DND-41 (cell line): ENCODE data around the gene SNX13.

Experiments used
- ATAC-seq: fragments of 200-7000 bp; cut with Tn5 transposase; 3 replicates; pipeline ENCODE4 v1.9.1; 2021; ENCODE audit warnings: low read depth; ENCODE audit not compliant: insufficient read depth
- DNase-seq: peaks from one replicate; pipeline ENCODE4 v3.0.0-alpha.2; 2020
- H2AFZ ChIP-seq: 2 replicates; pipeline ENCODE4 v1.6.0; 2012; ENCODE audit warnings: low read depth, low read length
- H3K27ac ChIP-seq: 2 replicates; pipeline ENCODE4 v1.5.1; 2012; ENCODE audit warnings: low read length, inconsistent platforms
- H3K27me3 ChIP-seq: fragments of 200-600 bp; sonication (generic); 2 replicates; pipeline ENCODE4 v1.6.0; 2012; ENCODE audit warnings: low read length, mild to moderate bottlenecking, inconsistent platforms; ENCODE audit not compliant: insufficient read depth, poor library complexity
- H3K36me3 ChIP-seq: 2 replicates; pipeline ENCODE4 v1.5.1; 2012; ENCODE audit warnings: low read length, inconsistent platforms; ENCODE audit not compliant: insufficient read depth
- H3K4me1 ChIP-seq: 2 replicates; pipeline ENCODE4 v1.5.1; 2012; ENCODE audit warnings: mild to moderate bottlenecking, low read length; ENCODE audit not compliant: insufficient read depth
- H3K4me2 ChIP-seq: 2 replicates; pipeline ENCODE4 v1.6.0; 2012; ENCODE audit warnings: mild to moderate bottlenecking, moderate library complexity, low read length, inconsistent platforms; ENCODE audit not compliant: insufficient read depth
- H3K4me3 ChIP-seq, 2 experiments: fragments of 200-600 bp in 1 of 2; shearing (Covaris generic) in 1 of 2; 2 replicates each; pipeline ENCODE4 v1.5.1; 2012 to 2016; ENCODE audit warnings: inconsistent platforms in 2 of 2, low read length in 2 of 2, mild to moderate bottlenecking in 2 of 2, low read depth in 1 of 2, moderate library complexity in 1 of 2
- H3K79me2 ChIP-seq: 2 replicates; pipeline ENCODE4 v1.6.0; 2012; ENCODE audit warnings: low read length, inconsistent platforms; ENCODE audit not compliant: insufficient read depth
- H3K9ac ChIP-seq: 2 replicates; pipeline ENCODE4 v1.6.0; 2012; ENCODE audit warnings: low read depth, mild to moderate bottlenecking, inconsistent platforms, low read length, moderate library complexity
- H3K9me3 ChIP-seq: 2 replicates; pipeline ENCODE4 v1.5.1; 2012; ENCODE audit warnings: low read length, moderate library complexity, mild to moderate bottlenecking, inconsistent platforms; ENCODE audit not compliant: insufficient read depth, severe bottlenecking
- H4K20me1 ChIP-seq: 2 replicates; pipeline ENCODE4 v1.6.0; 2012; ENCODE audit warnings: low read length; ENCODE audit not compliant: insufficient read depth
- EZH2 ChIP-seq: IDR thresholded peaks from 3 replicates; pipeline ENCODE4 v1.6.1; 2012; ENCODE audit warnings: borderline replicate concordance, low read depth, mild to moderate bottlenecking, moderate library complexity, low read length, inconsistent platforms; ENCODE audit not compliant: severe bottlenecking
- TF ChIP-seq, protein P1 (sequence below): IDR thresholded peaks from 2 replicates; pipeline ENCODE4 v1.5.1; 2012; ENCODE audit warnings: borderline replicate concordance, low read length, moderate library complexity, mild to moderate bottlenecking; ENCODE audit not compliant: poor library complexity, severe bottlenecking; ENCODE audit errors: extremely low read depth

SNX13 gene

DNA sequence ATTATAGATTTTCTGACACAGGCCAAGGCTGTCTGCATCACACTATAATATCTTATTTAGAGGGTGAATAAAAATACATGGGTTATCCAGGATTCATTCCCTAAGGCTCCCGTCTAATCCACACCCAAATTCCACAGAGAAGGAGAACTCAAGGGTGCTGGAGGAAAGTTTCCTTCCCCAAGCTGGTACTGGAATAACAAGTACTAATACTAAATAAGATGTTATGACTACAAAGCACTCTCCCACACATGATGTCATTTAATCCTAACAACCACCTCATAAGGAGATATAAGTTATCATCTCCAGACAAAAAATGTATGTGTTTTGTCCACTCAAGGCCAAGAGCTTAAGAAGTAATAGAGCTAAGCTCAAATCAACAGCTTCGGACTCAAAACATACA lies 53.0 kb downstream of the SNX13 start:
- Histone ChIP-seq H3K9me3 (no peaks in the 10 kb centered on the region), H3K27me3 (no peaks in the 10 kb centered on the region), H3K9ac (no peak overlapping the region), H3K4me3 (no peak overlapping the region), H3K27ac (no peak overlapping the region), H4K20me1 (no peaks in the 10 kb centered on the region), H3K79me2 (no peaks in the 10 kb centered on the region), H3K4me2 (no peak overlapping the region), H3K4me1 (no peaks in the 10 kb centered on the region), H2AFZ (no peak overlapping the region), H3K36me3 (peaks cover 34% of the 10 kb centered on the region; the same call in 1 of the 2 replicates)
- no peak for DNase-seq
- no peak for ATAC-seq
- no peak for TF ChIP-seq EZH2

DNA sequence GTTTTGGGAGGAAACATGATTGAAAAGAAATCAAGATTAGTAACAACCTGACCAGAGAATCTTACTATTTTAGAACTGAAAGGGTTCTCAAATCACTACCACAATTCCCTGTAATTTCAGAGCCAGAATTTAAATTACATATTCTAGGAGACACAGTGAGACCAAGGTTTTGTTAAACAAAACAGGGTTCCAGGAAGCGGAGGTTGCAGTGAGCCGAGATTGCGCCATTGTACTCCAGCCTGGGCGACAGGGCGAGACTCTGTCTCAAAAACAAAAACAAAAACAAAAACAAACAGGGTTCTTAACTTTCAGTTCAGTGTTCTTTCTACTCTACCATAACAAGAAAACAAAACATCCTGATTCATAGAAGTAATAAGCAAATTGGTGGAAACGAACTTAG lies 57.6 kb downstream of the SNX13 start:
- Histone ChIP-seq H3K79me2 (no peaks in the 10 kb centered on the region), H3K4me2 (no peak overlapping the region), H3K4me3 (no peak overlapping the region), H2AFZ (no peak overlapping the region), H4K20me1 (no peaks in the 10 kb centered on the region), H3K27me3 (no peaks in the 10 kb centered on the region), H3K4me1 (no peaks in the 10 kb centered on the region), H3K9ac (no peak overlapping the region), H3K9me3 (no peaks in the 10 kb centered on the region), H3K36me3 (peaks cover 21% of the 10 kb centered on the region; the same call in 1 of the 2 replicates), H3K27ac (no peak overlapping the region)
- TF ChIP-seq EZH2, result no peak
- TF ChIP-seq, protein P1, sequence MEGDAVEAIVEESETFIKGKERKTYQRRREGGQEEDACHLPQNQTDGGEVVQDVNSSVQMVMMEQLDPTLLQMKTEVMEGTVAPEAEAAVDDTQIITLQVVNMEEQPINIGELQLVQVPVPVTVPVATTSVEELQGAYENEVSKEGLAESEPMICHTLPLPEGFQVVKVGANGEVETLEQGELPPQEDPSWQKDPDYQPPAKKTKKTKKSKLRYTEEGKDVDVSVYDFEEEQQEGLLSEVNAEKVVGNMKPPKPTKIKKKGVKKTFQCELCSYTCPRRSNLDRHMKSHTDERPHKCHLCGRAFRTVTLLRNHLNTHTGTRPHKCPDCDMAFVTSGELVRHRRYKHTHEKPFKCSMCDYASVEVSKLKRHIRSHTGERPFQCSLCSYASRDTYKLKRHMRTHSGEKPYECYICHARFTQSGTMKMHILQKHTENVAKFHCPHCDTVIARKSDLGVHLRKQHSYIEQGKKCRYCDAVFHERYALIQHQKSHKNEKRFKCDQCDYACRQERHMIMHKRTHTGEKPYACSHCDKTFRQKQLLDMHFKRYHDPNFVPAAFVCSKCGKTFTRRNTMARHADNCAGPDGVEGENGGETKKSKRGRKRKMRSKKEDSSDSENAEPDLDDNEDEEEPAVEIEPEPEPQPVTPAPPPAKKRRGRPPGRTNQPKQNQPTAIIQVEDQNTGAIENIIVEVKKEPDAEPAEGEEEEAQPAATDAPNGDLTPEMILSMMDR, result no peak
- DNase-seq (no peak), ATAC-seq (no peak)

DNA sequence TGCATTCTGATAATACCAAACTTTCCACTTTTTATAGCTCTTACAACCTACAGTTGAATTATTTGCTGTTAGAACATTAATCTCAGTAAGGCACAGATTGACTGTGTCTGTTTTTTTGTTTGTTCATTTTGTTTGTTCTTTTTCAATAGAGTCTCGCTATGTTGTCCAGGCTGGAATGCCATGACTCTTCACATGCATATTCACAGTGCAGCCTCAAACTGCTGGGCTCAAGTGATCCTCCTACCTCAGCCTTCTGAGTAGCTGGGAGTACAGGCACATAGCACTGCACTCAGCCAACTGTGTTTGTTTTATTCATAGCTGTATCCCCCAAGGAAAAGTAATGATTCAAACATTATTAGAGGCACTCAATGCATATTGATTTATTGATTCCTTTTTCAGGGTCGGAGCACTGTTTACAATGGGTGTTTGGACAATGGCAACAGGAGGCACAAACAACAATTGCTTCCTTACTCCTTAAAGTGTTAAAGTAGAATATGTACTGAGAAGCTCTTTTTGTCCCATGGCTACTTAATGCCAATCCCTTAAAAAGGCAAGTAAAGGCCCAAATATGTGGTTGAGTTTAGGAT lies 61.1 kb downstream of the SNX13 start:
- no peak overlapping the region for H3K9ac ChIP-seq
- ATAC-seq (no peak), DNase-seq (no peak)
- H3K79me2 ChIP-seq, result no peaks in the 10 kb centered on the region
- H2AFZ ChIP-seq, result no peak overlapping the region
- no peak overlapping the region for H3K27ac ChIP-seq
- H4K20me1 ChIP-seq, result no peaks in the 10 kb centered on the region
- no peaks in the 10 kb centered on the region for H3K9me3 ChIP-seq
- no peaks in the 10 kb centered on the region for H3K4me1 ChIP-seq
- H3K4me3 ChIP-seq, result no peak overlapping the region
- no peaks in the 10 kb centered on the region for H3K27me3 ChIP-seq
- no peak for TF ChIP-seq EZH2
- TF ChIP-seq, protein P1, result no peak
- peaks cover 20% of the 10 kb centered on the region; the same call in 1 of the 2 replicates for H3K36me3 ChIP-seq
- H3K4me2 ChIP-seq, result no peak overlapping the region

DNA sequence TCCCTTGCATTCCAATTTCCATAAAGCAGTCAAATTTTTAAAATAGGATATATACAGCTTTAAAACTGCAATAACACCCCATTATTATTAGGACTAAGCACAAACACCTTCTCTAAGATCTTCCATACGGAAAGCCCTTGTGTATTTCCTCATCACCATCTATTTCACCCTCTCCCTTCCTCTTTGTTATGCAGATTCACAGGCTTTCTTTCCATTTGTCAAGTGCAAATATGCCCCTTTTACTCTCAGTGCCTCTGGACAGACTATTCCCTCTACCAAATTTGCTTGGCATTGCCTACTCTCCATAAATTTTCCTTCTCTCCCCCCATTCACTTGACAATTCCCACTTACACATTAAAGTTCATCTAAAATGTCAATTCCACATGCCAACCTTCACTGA lies 61.7 kb downstream of the SNX13 start:
- Histone ChIP-seq H3K79me2 (no peaks in the 10 kb centered on the region), H3K4me1 (no peaks in the 10 kb centered on the region), H3K36me3 (peaks cover 21% of the 10 kb centered on the region; the same call in 1 of the 2 replicates), H3K4me3 (no peak overlapping the region), H2AFZ (no peak overlapping the region), H3K27ac (no peak overlapping the region), H3K27me3 (no peaks in the 10 kb centered on the region), H3K4me2 (no peak overlapping the region), H3K9ac (no peak overlapping the region), H3K9me3 (no peaks in the 10 kb centered on the region), H4K20me1 (no peaks in the 10 kb centered on the region)
- ATAC-seq (no peak), DNase-seq (no peak)
- no peak for TF ChIP-seq EZH2
- TF ChIP-seq, protein P1, result no peak
